GM12872 (cell line): ENCODE data around the gene KIAA1328.

Experiments used
- CTCF ChIP-seq: IDR thresholded peaks from 3 replicates; pipeline ENCODE4 v1.5.1; 2011; ENCODE audit warnings: low read depth, mild to moderate bottlenecking, low read length, moderate library complexity; ENCODE audit not compliant: insufficient read depth

KIAA1328 gene

GRCh38 chr18:37156330-37156942 is 327.5 kb downstream of the KIAA1328 start:
- TF ChIP-seq CTCF, result no peak

- TF ChIP-seq CTCF, result no peak
Measured at GRCh38 chr18:37160038-37160820, 331.3 kb downstream of the KIAA1328 start.

- TF ChIP-seq CTCF, result no peak
Measured at GRCh38 chr18:37161491-37161890, 332.6 kb downstream of the KIAA1328 start.

GRCh38 chr18:37162551-37162950 is 333.6 kb downstream of the KIAA1328 start:
- no peak for TF ChIP-seq CTCF

GRCh38 chr18:37163119-37163518 is 334.2 kb downstream of the KIAA1328 start:
- TF ChIP-seq CTCF, result no peak

- TF ChIP-seq CTCF, result no peak
Measured at GRCh38 chr18:37166491-37166890, 337.6 kb downstream of the KIAA1328 start.

- no peak for TF ChIP-seq CTCF
Measured at GRCh38 chr18:37170984-37171383, 342.1 kb downstream of the KIAA1328 start.
